A549 (cell line): Measurements from ENCODE around the gene COX7A2L. TPM values are rescaled to one million over a fixed set of nuclear protein-coding genes. Genes with fewer than 3 reads are reported as not detected.

Experiments
- ATAC-seq, 2 experiments: fragments of 200-7000 bp in 1 of 2; fragments of >200 bp in 1 of 2; cut with Nextera tagmentation in 1 of 2; cut with Tn5 transposase in 1 of 2; 3 replicates each; pipeline versions ENCODE4 v1.8.0 to v1.9.1; 2018 to 2020; ENCODE audit warnings: mild to moderate bottlenecking in 1 of 2, moderate library complexity in 1 of 2
- CTCF ChIA-PET: fragments of 300-600 bp; sonication (Branson Sonifier 250); formaldehyde crosslinking; extraction: SDS; loops from one replicate; lab custom pipeline; 2021; ENCODE audit warnings: antibody characterized with exemption, inconsistent platforms; lab: Yijun Ruan, JAX
- POLR2A ChIA-PET: fragments of 350-600 bp; formaldehyde crosslinking; extraction: SDS; loops from one replicate; lab custom pipeline; 2021; ENCODE audit warnings: antibody characterized with exemption, inconsistent platforms; lab: Yijun Ruan, JAX
- DNase-seq, 2 experiments: peaks; one replicate each; pipeline versions ENCODE4 v3.0.0 to v3.0.0-alpha.2; 2011 to 2016; ENCODE audit warnings: low read depth in 1 of 2, low spot score in 1 of 2
- FAIRE-seq: peaks from 2 replicates; lab custom pipeline; 2011; peaks lifted over from hg19 to GRCh38; lab: Jason Lieb, UNC
- H3K27ac ChIP-seq, 2 experiments: fragments of >200 bp; sonication (Bioruptor Twin); formaldehyde crosslinking; 3 replicates each; pipeline ENCODE4 v1.5.1; 2016 to 2017
- H3K4me1 ChIP-seq: fragments of >200 bp; sonication (Bioruptor Twin); formaldehyde crosslinking; 3 replicates; pipeline ENCODE4 v1.6.1; 2016
- H3K4me2 ChIP-seq: fragments of >200 bp; sonication (Bioruptor Twin); formaldehyde crosslinking; 3 replicates; pipeline ENCODE4 v1.6.1; 2016
- H3K4me3 ChIP-seq: fragments of >200 bp; sonication (Bioruptor Twin); formaldehyde crosslinking; 3 replicates; pipeline ENCODE4 v1.5.1; 2016
- H3K9me3 ChIP-seq: fragments of >200 bp; sonication (Bioruptor Twin); formaldehyde crosslinking; 3 replicates; pipeline ENCODE4 v1.6.1; 2016
- BCL3 ChIP-seq: fragments of >200 bp; sonication (Bioruptor Twin); formaldehyde crosslinking; IDR thresholded peaks from 3 replicates; pipeline ENCODE4 v1.6.1; 2016
- CBX2 ChIP-seq: fragments of 200-600 bp; sonication (generic); IDR thresholded peaks from 2 replicates; pipeline ENCODE4 v1.6.1; 2016; ENCODE audit warnings: low read depth, mild to moderate bottlenecking, borderline replicate concordance
- CEBPB ChIP-seq, 2 experiments: fragments of >200 bp in 1 of 2; sonication (Bioruptor Twin) in 1 of 2; formaldehyde crosslinking in 1 of 2; IDR thresholded peaks; 2 replicates each; pipeline ENCODE4 v1.6.1; 2012 to 2016
- E2F6 ChIP-seq: IDR thresholded peaks from 2 replicates; pipeline ENCODE4 v1.6.1; 2012; ENCODE audit warnings: low read depth, borderline replicate concordance
- ESRRA ChIP-seq: fragments of 150-350 bp; IDR thresholded peaks from 2 replicates; pipeline ENCODE4 v1.6.1; 2014; ENCODE audit warnings: mild to moderate bottlenecking, low read length, borderline replicate concordance
- FOSL2 ChIP-seq, 2 experiments: fragments of 450-650 bp in 1 of 2; fragments of >200 bp in 1 of 2; sonication (Bioruptor Twin) in 1 of 2; formaldehyde crosslinking; IDR thresholded peaks; 2 replicates each; pipeline versions ENCODE4 v1.5.0 to v1.6.1; 2016 to 2020; ENCODE audit warnings: mild to moderate bottlenecking in 1 of 2, moderate library complexity in 1 of 2
- HDAC2 ChIP-seq: fragments of 200-600 bp; sonication (generic); IDR thresholded peaks from 2 replicates; pipeline ENCODE4 v1.6.1; 2016
- KDM1A ChIP-seq: fragments of 200-600 bp; sonication (generic); IDR thresholded peaks from 2 replicates; pipeline ENCODE4 v1.6.1; 2016; ENCODE audit warnings: low read depth, mild to moderate bottlenecking
- MAX ChIP-seq: IDR thresholded peaks from 2 replicates; pipeline ENCODE4 v1.6.1; 2012
- NR3C1 ChIP-seq: fragments of >200 bp; sonication (Bioruptor Twin); formaldehyde crosslinking; IDR thresholded peaks from 3 replicates; pipeline ENCODE4 v1.6.1; 2017
- SREBF2 ChIP-seq: fragments of 450-650 bp; IDR thresholded peaks from 2 replicates; pipeline ENCODE4 v1.6.1; 2014; ENCODE audit warnings: mild to moderate bottlenecking, moderate library complexity
- TFCP2L1 ChIP-seq: fragments of 250-450 bp; sonication (Bioruptor Pico); IDR thresholded peaks from 2 replicates; pipeline ENCODE4 v1.5.0; 2021; ENCODE audit warnings: mild to moderate bottlenecking
- USF2 ChIP-seq: fragments of 450-650 bp; IDR thresholded peaks from 2 replicates; pipeline ENCODE4 v1.6.1; 2014; ENCODE audit warnings: antibody characterized with exemption
- WGBS: methylation state at CpG from one replicate; pipeline ENCODE4 v1.1.6; 2017; ENCODE audit errors: missing lambda C conversion rate; 5-methylcytosine and 5-hydroxymethylcytosine counted together
- polyA plus RNA-seq, 4 experiments: library from polyadenylated mRNA; depleted of rRNA in 3 of 4; stranded (reverse); fragments of >200 nt; fragmentation: RNase III in 1 of 4; extraction: RNeasy Plus Mini Kit Qiagen cat#74134 plus additional on column Dnase treatment in 1 of 4; gene quantifications; 2 replicates in 3 of 4; 3 replicates in 1 of 4; pipeline ENCODE4 v1.2.3, GENCODE V29; 2011 to 2017
- TF ChIP-seq, protein P1 (sequence below): fragments of 200-600 bp; sonication (generic); IDR thresholded peaks from 2 replicates; pipeline ENCODE4 v1.6.1; 2016; ENCODE audit warnings: antibody characterized with exemption, mild to moderate bottlenecking, moderate library complexity
- TF ChIP-seq, protein P2 (sequence below): fragments of 250-450 bp; sonication (Bioruptor Pico); IDR thresholded peaks from 2 replicates; pipeline ENCODE4 v1.5.0; 2021; ENCODE audit warnings: mild to moderate bottlenecking, moderate library complexity, borderline replicate concordance

Gene COX7A2L
- polyA plus RNA-seq, 2 of the 4 experiments (the other 2 are of a cell fraction), result 126 to 258 TPM

DNA sequence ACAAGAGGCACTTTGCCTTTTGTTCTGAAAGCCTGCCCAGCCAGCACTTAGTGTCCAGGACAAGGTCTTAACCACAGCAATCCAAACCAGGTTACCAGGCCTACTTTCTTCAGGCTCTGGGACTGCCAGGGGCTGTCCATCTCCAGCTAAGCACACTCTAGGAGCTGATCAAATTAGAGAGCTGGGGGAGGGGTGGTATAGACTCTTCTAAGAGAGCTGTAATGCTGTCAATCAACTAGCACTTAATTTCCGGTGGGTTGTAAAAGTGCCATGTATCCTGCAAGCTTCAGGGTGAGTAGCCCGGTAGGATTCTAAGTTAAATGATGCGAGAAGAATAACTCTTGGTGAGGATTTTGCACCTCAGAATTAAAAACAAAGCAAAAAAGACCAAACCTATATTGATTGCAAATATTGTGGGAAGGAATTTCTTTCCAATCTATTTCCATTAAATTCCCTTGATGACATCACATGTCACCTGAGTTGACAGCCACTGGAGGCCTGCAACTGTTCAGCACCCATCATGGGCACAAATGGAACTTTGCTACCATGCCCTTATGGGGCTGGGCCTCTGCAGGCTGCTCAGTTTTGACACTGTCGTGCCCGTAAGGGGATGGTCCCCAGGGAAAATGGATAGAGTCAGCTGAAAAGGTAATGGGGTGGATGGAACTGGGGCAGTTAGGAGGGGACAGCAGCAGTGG lies 8.7 kb upstream of the COX7A2L start (continued):
- no peak for TF ChIP-seq CEBPB (IDR thresholded peaks at IDR 0.05)
- TF ChIP-seq USF2, result no peak
- no peak for TF ChIP-seq TFCP2L1 (CRISPR knock-in tag)
- no peak for TF ChIP-seq FOSL2 (IDR thresholded peaks at IDR 0.05)
- no peak for TF ChIP-seq FOSL2 (CRISPR knock-in tag; IDR thresholded peaks at IDR 0.05)
- no peak for TF ChIP-seq E2F6

- CTCF ChIA-PET, result interaction anchor here (0.9 to 2.2 kb wide), 4 partner anchors 17 to 499 kb away, joined by 4 read pairs; no protein-coding TSS in a partner anchor
- TF ChIP-seq BCL3 (no peak), CBX2 (no peak), USF2 (no peak), TFCP2L1 (CRISPR knock-in tag) (no peak), HDAC2 (no peak), SREBF2 (no peak), MAX (no peak), NR3C1 (no peak), KDM1A (no peak), ESRRA (no peak)
- TF ChIP-seq, protein P1, sequence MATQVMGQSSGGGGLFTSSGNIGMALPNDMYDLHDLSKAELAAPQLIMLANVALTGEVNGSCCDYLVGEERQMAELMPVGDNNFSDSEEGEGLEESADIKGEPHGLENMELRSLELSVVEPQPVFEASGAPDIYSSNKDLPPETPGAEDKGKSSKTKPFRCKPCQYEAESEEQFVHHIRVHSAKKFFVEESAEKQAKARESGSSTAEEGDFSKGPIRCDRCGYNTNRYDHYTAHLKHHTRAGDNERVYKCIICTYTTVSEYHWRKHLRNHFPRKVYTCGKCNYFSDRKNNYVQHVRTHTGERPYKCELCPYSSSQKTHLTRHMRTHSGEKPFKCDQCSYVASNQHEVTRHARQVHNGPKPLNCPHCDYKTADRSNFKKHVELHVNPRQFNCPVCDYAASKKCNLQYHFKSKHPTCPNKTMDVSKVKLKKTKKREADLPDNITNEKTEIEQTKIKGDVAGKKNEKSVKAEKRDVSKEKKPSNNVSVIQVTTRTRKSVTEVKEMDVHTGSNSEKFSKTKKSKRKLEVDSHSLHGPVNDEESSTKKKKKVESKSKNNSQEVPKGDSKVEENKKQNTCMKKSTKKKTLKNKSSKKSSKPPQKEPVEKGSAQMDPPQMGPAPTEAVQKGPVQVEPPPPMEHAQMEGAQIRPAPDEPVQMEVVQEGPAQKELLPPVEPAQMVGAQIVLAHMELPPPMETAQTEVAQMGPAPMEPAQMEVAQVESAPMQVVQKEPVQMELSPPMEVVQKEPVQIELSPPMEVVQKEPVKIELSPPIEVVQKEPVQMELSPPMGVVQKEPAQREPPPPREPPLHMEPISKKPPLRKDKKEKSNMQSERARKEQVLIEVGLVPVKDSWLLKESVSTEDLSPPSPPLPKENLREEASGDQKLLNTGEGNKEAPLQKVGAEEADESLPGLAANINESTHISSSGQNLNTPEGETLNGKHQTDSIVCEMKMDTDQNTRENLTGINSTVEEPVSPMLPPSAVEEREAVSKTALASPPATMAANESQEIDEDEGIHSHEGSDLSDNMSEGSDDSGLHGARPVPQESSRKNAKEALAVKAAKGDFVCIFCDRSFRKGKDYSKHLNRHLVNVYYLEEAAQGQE, result no peak
- TF ChIP-seq, protein P2, sequence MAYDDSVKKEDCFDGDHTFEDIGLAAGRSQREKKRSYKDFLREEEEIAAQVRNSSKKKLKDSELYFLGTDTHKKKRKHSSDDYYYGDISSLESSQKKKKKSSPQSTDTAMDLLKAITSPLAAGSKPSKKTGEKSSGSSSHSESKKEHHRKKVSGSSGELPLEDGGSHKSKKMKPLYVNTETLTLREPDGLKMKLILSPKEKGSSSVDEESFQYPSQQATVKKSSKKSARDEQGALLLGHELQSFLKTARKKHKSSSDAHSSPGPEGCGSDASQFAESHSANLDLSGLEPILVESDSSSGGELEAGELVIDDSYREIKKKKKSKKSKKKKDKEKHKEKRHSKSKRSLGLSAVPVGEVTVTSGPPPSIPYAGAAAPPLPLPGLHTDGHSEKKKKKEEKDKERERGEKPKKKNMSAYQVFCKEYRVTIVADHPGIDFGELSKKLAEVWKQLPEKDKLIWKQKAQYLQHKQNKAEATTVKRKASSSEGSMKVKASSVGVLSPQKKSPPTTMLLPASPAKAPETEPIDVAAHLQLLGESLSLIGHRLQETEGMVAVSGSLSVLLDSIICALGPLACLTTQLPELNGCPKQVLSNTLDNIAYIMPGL (CRISPR knock-in tag), result no peak
- TF ChIP-seq, all 56 proteins: peak for 0
- peak in 1 of 2 experiments; percentile 85; a peak in 3 of 6 replicates for ATAC-seq
- Histone ChIP-seq H3K9me3 (no peaks in the 10 kb centered on the region), H3K27ac (peak overlapping the region in 1 of 2 experiments; percentile 41; a peak in 1 of 6 replicates), H3K4me2 (peak overlapping the region; percentile 56), H3K4me1 (peaks cover 14% of the 10 kb centered on the region), H3K4me3 (no peak overlapping the region)
- no peak for FAIRE-seq
- POLR2A ChIA-PET, result no interaction called here
- 20% methylated on average over 7 of the region's 7 CpGs for WGBS
- DNase-seq, result peak in 1 of 2 experiments; percentile 49
Measured at GRCh38 chr2:42368817-42369531, 8.0 kb upstream of the COX7A2L start.
